ENCODE results near the gene TAF4. TPM values are rescaled to one million over a fixed set of nuclear protein-coding genes. Genes with fewer than 3 reads are reported as not detected.
"Not testable (repeated sequence)": the region's sequence is repeated elsewhere in the genome, so short reads cannot be mapped to it uniquely, and the experiment has no call there.

The TAF4 gene
- polyA plus RNA-seq, 1 donor = 20.0 TPM

DNA sequence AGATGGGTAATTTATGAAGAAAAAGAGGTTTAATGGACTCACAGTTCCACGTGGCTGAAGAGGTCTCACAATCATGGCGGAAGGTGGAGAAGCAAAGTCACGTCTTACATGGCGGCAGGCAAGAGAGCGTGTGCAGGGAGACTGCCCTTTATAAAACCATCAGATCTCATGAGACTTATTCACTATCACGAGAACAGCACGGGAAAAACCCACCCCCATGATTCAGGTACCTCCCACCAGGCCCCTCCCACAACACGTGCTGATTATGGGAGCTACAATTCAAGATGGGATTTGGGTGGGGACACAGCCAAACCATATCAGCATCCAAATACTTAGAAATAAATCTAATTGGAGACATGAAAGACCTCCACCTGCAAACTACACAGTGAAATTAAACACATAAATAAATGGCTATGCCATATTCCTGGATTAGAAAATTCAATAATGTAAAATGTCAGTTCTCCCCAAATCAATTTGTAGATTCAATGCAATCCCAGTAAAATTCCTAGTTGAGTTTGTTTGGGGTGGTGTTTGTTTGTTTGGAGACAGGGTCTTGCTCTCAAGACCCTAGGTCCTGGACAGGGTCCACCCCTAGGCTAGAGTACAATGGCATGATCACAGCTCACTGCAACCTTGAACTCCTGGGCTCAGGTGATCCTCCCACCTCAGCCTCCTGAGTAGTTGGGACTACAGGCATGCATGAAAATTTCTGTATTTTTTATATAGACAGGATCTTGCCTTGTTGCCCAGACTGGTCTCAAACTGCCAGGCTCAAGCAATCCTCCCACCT, 101.6 kb downstream of the TAF4 start:
- DNase-seq = no peak

DNA sequence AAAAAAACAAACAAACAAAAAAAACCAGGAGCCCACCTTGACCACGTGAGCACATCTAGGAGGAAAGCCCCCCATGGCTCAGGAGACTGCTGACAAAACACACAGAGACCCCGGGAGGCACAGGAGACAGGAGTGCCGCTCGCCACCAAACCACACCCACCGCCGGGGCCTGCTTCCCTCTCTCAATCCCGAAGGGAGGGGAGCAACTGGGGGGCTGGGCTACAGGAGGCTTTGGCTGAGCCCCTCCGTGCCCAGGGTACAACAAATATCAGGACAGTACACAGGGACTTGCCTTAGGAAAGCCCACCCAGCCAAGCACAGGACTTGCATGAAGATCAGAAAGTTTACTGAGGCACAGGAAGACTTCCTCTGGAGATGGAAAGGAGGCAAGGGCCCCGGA, 102.5 kb downstream of the TAF4 start:
- DNase-seq = no peak

DNA sequence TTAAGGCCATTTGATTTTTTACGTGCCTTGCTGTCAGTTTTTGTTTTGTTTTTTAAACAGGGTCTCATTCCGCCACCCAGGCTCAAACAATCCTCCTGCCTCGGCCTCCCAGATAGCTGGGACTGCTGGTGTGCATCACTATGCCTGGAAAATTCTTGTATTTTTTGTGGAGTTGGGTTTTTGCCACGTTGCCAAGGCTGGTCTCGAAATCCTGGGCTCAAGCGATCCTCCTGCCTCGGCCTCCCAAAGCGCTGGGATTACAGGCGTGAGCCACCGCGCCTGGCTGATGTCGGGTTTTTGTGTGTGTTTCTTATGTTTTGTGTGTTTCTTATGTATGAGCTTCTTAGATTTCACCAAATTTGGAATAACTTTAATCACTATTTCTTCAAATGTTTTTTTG, 104.8 kb downstream of the TAF4 start:
- no peak for DNase-seq

DNA sequence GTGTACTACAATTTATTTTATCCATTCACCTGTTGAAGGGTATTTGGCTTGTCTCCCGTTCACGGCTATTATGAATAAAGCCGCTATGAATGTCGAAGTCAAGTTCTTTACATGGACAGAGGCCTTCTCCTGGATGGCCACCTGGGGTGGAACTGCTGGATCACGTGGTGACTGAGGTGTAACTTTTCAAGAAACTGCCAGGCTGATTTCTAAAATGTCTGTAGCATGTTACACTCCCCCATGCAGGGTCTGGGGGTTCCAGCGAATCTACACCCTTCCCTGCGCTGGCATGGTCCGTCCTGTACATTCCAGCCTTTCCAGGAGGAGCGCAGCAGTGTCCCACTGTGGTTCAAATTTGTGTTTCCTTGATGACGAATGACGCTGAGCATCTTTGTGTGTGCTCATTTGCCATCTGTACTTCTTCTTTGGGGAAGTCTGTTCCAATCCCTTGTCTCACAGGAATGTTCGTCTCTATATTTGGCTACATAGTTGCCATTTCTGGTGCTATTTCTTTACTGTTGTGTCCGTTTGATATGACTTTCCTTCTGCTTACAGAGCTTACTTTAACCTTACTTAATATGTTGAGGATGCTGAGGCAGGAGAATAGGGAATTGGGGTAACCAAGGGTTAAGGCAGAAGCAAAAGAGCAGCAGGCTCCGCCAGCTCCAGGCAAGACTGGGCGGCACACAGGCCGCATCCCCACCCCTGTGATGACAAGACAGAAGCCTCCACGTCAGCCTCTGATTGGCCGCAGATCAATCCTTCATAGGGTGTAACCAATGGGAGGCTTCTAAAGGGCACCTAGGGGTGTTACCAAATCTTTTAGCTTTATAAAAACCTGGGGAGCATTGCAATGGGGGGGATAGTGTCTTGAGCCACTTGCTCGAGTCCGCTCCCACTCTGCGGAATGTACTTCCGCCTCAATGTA, 106.6 kb downstream of the TAF4 start:
- no peak for DNase-seq

DNA sequence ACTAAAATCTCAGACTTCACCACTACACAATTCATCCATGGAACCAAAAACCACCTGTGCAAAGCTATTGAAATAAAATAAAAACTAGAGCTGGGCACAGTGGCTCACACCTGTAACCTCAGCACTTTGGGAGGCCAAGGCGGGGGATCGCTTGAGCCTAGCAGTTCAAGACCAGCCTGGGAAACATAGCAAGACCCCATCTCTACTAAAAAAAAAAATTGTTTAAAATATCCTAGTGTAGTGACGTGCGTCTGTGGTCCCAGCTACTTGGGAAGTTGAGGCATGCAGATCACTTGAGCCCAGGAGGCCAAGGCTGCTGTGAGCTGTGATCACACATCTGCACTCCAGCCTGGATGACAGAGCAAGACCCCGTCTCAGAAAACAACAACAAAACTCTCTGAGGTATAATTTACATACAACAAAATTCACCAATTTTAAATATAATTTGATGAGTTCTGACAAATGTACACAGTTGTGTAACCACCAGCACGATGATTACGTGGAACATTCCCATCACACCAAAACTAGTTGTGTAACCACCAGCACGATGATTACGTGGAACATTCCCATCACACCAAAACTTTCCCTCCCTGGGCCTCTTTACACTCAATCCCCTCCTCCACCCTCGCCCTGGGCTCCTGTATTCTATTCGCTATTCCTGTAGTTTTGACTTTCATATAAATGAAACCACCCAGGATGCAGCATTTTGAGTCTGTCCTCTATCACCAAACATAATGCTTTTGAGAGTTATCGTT, 107.5 kb downstream of the TAF4 start:
- no peak for DNase-seq

DNA sequence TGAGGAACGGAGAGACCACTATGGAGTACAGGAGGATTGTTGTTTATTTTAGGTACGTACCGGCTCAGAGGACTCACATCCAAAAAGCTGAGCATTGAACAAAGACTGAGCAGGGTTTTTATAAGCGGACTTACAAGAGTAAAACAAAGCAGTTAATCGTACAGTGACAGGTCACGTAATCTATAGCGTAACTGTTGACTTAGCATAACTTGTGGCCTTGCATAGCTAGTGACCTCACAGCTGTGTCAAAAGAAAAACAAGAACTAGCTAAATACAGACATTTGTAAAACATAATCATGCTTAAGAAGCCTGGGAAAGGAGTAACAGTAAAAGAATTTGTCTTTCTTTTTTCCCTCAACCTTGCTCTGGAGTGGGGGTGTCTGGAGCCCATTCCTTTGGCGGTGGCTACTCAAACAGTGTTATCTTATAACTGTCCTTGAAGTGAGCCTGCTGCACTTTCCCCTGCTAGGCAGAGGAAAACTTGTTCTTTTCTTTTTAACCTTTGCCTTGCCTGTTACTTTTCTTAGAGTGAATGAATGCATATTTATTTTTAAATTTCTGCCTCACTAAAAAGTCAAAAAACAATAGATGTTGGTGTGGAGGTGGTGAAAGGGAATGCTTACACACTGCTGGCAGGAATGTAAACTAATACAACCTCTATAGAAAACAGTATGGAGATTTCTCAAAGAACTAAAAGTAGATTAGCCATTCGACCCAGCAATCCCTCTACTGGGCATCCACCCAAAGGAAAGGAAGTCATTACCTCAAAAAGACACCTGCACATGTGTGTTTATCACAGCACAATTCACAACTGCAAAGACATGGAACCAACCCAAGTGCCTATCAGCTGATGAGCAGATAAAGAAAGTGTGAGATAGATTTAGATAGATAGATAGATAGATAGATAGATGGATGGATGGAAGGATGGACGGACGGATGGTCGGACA, 109.0 kb downstream of the TAF4 start:
- no peak for DNase-seq

DNA sequence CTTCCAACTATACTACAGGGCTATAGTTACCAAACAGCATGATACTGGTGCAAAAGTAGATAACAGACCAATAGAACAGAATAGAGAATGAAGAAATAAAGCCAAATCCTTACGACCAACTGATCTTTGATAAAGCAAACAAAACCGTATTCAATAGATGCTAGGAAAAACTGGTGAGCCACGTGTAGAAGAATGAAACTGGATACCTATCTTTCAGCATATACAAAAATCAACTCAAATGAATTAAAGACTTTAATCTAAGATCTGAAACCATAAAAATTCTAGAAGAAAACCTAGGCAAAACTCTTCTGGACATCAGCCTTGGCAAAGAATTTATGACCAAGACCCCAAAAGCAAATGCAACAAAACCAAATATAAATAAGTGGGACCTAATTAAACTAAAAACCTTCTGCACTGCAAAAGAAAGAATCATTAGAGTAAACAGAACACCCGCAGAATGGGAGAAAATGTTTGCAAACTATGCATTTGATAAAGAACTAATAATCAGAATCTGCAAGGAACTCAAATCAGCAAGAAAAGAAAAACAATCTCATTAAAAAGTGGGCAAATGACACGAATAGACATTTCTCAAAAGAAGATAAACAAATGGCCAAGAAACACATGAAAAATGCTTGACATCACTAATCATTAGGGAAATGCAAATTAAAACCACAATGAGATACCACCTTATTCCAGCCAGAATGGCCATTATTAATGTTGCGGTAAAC, 109.8 kb downstream of the TAF4 start:
- DNase-seq = no peak

DNA sequence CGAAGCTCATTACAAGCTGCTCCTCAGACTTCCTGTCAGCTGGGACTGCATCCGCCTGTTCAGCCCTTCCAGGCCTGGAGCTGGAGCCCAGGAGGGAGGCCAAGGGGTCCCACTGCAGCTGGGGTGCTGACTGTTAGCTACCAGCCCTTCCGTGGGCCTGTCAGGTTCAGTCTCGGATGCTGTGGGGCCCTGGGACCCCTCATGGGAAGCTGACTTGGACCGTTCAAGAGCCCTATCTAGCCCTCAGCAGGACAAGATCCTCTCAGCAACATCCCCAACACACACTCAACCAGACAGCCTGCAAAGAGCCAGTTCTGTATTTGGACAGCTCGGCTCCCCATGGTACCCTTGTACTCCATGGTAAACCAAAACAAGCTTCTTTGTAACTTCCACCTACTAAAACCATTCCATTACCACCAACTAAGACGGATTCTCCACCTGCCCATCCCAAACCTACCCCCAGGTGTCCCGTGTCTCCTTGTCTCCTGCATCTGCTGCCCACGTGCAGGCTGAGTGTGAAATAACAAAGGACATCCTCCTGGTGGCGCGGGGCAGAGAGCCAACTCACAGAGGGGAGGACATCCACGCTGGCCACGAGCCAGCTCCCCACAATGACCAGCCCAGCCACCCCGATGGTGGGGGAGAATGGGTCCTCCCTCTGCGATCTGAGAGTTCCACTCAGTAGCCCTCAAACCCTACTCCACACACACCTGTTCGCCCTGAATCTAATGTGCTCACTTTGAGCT, 111.2 kb downstream of the TAF4 start:
- DNase-seq = no peak

DNA sequence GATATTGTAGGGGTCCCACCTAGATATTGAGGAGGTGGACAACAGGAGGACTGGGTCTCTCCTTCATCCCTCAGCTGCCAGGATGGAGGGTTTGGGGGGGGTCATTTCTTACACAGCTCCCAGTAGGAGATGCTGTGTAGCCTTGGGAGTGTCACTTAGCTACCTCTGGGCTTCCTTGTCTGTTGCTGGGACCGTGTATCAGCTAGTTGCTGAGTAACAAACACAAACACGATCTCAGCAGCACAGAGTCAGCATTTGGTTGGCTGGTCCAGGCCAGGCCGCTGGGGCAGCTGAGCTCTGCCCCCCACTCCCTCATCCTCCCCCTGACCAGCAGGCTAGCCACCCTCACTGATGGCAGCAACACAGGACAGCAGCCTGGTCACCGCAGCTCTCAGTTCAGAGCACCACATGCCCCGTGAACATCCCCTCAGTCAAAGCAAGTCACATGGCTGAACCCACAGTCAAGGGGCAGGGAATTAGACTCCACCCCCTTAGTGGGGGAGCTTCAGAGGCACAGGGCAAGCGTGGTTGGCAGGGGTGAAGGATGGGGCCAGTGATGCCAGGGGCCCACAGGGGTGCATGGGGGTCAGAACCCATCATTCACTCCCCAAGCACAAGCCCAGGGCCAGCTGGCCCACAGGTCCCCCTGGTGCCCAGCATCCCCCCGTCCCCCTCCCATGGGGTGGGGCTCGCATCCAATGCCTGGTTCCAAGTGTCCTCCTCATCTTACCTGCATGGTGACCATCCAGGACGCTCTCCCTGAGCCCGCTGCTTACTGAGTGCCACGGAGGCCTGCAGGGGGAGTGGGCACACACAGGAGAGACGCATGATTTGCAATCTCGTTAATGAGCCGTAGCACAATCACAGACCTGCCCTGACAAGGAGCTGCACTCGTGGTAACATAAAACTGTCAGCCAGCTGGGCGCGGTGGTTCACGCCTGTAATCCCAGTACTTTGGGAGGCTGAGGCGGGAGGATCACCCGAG, 112.4 kb downstream of the TAF4 start:
- DNase-seq = peak; percentile 21

DNA sequence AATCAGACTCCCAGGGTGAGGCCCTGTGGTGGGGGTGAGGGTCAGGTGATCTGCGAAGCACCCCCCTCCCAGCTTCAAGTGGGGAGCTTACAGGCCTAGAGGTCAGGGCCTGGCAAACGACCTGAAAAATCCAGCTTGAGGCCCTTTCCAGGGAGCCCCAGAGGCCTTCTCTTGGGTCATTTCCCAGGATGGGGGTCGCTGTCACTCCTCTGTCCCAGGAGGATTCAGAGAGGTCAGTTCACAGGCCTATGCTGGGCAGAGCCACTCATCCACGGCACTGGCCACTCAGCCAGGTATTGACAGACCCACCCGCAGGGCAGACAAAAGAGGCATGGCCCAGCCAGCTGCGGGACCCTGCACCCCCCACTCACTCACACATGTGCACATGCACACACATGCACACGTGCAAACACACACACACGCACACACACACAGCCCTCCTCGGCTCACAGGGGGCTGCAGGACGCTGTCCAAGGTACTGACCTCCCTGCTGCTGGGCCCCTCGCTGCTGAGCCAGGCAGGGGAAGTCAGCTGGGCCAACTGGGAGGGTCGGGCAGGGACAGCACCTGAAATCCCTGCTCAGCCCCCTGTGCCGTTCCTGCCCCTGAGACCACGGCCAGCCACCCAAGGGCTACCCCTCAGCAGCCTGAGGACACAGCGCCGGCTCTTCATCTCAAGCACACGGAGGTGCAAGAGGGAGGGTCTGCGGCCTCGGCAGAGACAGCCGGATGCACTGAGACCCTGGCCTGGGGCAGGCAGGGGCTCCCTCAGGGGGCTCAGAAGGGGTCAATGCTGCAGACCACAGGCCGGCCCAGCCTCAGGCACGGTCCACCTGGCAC, 113.8 kb downstream of the TAF4 start:
- DNase-seq = peak; percentile 83

DNA sequence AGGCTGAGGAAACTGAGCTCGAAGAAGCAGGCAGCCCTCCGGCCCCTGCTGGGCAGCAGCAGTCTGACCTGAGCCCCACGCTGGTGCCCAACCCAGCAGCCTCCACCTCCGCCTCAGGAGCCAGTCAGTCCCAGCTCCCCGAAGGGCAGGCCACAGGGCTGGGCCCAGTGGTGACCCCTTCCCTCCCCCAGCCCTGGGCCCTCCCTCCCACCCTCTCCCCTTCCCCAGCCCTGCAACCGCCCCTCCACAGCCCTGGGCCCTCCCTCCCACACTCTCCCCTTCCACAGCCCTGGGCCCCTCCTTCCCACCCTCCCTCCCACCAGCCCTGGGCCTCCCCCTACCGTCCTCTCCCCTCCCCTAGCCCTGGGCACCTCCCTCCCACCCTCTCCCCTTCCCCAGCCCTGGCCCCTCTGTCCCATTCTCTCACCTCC, 115.0 kb downstream of the TAF4 start:
- no peak for DNase-seq

DNA sequence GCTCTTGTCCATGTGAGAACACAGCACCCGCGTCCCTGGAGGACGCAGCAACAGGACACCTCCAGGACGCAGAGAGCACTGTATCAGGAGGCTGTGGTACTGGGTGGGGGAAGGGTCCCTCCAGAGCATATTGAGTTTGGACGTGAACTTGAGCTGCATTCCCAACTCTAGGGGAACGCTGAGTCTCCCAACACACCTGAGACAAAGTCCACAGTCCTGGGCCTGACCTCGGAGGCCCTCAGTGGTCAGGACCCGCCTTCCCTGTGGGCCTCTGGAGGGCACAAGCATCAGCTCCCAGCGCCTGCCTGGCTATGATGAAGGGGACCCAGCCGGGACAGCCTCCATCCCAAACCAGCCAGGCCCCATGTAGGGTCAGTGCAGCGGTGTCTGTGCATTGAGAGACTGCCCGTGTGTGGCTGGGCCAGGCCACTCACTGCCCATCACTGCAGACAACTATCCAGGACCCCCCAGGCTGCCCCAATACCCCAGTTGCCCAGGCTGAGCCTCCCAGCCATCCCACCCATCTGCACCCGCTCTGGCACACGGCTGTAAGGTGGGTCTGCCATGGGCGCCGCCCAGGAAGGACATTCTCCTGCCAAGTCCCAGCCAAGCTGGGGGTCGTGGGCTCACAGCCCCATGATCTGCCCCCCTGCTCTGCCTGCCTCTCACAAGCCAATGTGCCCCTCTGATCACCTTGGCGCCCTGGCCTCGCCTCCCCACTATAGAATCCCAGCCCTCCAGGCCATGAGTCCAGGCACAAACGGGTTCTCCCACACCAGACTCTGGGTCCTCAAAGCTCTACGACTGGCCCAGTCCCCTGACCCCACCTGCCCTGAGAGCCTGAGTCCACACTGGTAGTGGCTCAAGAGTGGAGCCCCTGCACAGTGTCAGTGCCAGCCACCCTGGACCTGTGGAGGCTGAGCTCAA, 115.7 kb downstream of the TAF4 start:
- no peak for DNase-seq

DNA sequence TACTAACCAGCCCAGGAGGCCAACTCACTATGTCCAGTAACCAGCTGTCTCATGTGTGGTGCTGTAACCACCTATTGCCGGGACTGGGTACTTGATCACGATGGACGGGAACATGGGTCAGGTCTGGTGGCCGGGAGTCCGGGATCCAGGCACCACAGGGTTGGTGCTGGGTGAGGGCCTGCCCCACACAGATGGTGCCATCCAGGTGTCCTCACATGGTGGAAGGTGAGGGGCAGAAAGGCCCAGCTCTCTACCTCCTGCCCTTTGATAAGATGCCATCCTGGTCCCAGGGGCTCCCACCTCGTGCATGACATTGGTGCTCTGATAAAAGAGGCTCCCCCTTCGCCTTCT, 116.3 kb downstream of the TAF4 start:
- DNase-seq = no peak

DNA sequence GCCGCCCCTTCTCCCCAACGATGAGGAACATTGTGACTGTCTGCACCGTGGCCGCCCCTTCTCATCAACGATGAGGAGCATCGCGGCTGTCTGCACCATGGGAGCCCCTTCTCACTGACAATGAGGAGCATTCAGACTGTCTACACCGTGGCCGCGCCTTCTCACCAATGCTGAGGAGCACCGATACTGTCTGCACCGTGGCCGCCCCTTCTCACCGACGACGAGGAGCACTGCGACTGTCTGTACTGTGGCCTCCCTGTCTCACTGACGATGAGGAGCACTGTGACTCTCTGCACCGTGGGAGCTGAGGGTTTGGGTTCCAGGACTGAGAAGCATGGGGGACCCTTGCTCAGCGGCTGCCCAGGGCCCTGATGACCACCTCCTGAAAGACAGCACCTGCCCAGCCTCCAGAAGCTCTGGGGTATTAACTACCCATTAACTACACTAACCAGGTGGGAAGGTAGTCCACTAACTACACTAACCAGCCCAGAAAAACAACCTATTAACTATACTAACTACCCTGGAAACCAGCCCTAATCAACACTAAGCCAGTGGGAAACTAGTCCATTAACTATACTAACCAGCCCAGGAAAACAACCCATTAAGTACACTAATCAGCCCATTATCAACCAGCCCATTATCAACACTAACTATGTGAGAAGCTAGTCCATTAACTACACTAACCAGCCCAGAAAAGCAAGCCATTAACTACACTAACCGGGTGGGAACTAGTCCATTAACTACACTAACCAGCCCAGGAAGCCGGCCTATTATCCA, 116.9 kb downstream of the TAF4 start:
- no peak for DNase-seq

DNA sequence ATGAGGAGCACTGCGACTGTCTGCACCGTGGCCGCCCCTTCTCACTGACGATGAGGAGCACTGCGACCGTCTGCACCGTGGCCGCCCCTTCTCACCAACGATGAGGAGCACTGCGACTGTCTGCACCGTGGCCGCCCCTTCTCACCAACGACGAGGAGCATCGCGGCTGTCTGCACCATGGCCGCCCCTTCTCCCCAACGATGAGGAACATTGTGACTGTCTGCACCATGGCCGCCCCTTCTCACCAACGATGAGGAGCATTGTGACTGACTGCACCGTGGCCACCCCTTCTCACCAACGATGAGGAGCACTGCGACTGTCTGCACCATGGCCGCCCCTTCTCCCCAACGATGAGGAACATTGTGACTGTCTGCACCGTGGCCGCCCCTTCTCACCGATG, 117.6 kb downstream of the TAF4 start:
- not testable (repeated sequence) for DNase-seq

DNA sequence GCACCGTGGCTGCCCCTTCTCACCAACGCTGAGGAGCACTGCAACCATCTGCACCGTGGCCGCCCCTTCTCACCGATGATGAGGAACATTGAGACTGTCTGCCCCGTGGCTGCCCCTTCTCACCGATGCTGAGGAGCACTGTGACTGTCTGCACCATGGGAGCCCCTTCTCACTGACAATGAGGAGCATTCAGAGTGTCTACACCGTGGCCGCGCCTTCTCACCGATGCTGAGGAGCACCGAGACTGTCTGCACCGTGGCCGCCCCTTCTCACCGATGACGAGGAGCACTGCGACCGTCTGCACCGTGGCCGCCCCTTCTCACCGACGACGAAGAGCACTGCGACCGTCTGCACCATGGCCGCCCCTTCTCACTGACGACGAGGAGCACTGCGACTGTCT, 120.2 kb downstream of the TAF4 start:
- not testable (repeated sequence) for DNase-seq
